GM19372 (cell line): ENCODE data around the gene TNFRSF18.
"Not testable (repeated sequence)": the region's sequence is repeated elsewhere in the genome, so short reads cannot be mapped to it uniquely, and the experiment has no call there.

Experiments used
- ATAC-seq: cut with Tn5 transposase; IDR thresholded peaks from one replicate; pipeline ENCODE4 v1.9.1; 2021; ENCODE audit warnings: mild to moderate bottlenecking, low read depth, moderate library complexity; ENCODE audit not compliant: unreplicated experiment

Gene TNFRSF18

GRCh38 chr1:1199141-1199960 lies 7.0 kb downstream of the TNFRSF18 start:
- ATAC-seq, result no peak

- ATAC-seq, result no peak
Measured at GRCh38 chr1:1198423-1199140, 7.8 kb downstream of the TNFRSF18 start.

- no peak for ATAC-seq
Measured at GRCh38 chr1:1197551-1198422, 8.6 kb downstream of the TNFRSF18 start.

- no peak for ATAC-seq
Measured at GRCh38 chr1:1197188-1197500, 9.2 kb downstream of the TNFRSF18 start.

GRCh38 chr1:1196431-1197187 lies 9.8 kb downstream of the TNFRSF18 start:
- no peak for ATAC-seq

- ATAC-seq, result not testable (repeated sequence)
Measured at GRCh38 chr1:1195726-1196125, 10.7 kb downstream of the TNFRSF18 start.

GRCh38 chr1:1194723-1195122 lies 11.7 kb downstream of the TNFRSF18 start:
- ATAC-seq, result no peak

GRCh38 chr1:1191734-1192133 lies 14.7 kb downstream of the TNFRSF18 start:
- ATAC-seq, result no peak

GRCh38 chr1:1189111-1189510 lies 17.3 kb downstream of the TNFRSF18 start:
- ATAC-seq, result no peak

- ATAC-seq, result no peak
Measured at GRCh38 chr1:1187938-1188337, 18.5 kb downstream of the TNFRSF18 start.

- no peak for ATAC-seq
Measured at GRCh38 chr1:1185101-1185765, 21.2 kb downstream of the TNFRSF18 start.

- ATAC-seq, result no peak
Measured at GRCh38 chr1:1183833-1184775, 22.3 kb downstream of the TNFRSF18 start.

- no peak for ATAC-seq
Measured at GRCh38 chr1:1183221-1183747, 23.1 kb downstream of the TNFRSF18 start.

- ATAC-seq, result no peak
Measured at GRCh38 chr1:1182491-1183220, 23.7 kb downstream of the TNFRSF18 start.

GRCh38 chr1:1181938-1182410 lies 24.4 kb downstream of the TNFRSF18 start:
- ATAC-seq, result no peak

GRCh38 chr1:1181129-1181937 lies 25.1 kb downstream of the TNFRSF18 start:
- no peak for ATAC-seq
